NCI-H1048 (cell line): ENCODE measurements around the gene TMEM231.
A peak's percentile ranks its signal among the peaks of the same experiment; 100 is the strongest.
"Not testable (repeated sequence)": the region's sequence is repeated elsewhere in the genome, so short reads cannot be mapped to it uniquely, and the experiment has no call there.

Source experiments
- DNase-seq: peaks from one replicate; lab custom pipeline; 2025; lab: John Stamatoyannopoulos, UW

TMEM231 gene

GRCh38 chr16:75566758-75567255 lies 10.8 kb upstream of the TMEM231 start:
- DNase-seq = no peak

- peak; percentile 32 for DNase-seq
Observed at GRCh38 chr16:75566040-75566757, 10.1 kb upstream of the TMEM231 start, which contains the start of gene GABARAPL2. Gene GABARAPL2, plus strand, starts transcription at chr16:75566379. Its CDS starts 108 bp downstream, at chr16:75566487.

- DNase-seq = no peak
Observed at GRCh38 chr16:75565640-75566039, 9.6 kb upstream of the TMEM231 start.

- DNase-seq = no peak
Observed at GRCh38 chr16:75559564-75560372, 3.7 kb upstream of the TMEM231 start.

- no peak for DNase-seq
Observed at GRCh38 chr16:75558846-75559401, 2.9 kb upstream of the TMEM231 start.

GRCh38 chr16:75556431-75556950 lies 439 bp upstream of the TMEM231 start:
- no peak for DNase-seq

- DNase-seq = peak; percentile 25
Observed at GRCh38 chr16:75555213-75555706, 792 bp downstream of the TMEM231 start.

GRCh38 chr16:75552951-75553350 lies 3.1 kb downstream of the TMEM231 start:
- no peak for DNase-seq

- no peak for DNase-seq
Observed at GRCh38 chr16:75550211-75550662, 5.8 kb downstream of the TMEM231 start.

GRCh38 chr16:75548456-75548855 lies 7.6 kb downstream of the TMEM231 start:
- DNase-seq = not testable (repeated sequence)

- no peak for DNase-seq
Observed at GRCh38 chr16:75546293-75546692, 9.8 kb downstream of the TMEM231 start.

GRCh38 chr16:75545879-75546278 lies 10.2 kb downstream of the TMEM231 start:
- not testable (repeated sequence) for DNase-seq

GRCh38 chr16:75542462-75542861 lies 13.6 kb downstream of the TMEM231 start:
- DNase-seq = not testable (repeated sequence)

GRCh38 chr16:75541236-75541635 lies 14.8 kb downstream of the TMEM231 start:
- no peak for DNase-seq

- not testable (repeated sequence) for DNase-seq
Observed at GRCh38 chr16:75538882-75539565, 17.0 kb downstream of the TMEM231 start.

GRCh38 chr16:75537776-75538175 lies 18.3 kb downstream of the TMEM231 start:
- DNase-seq = no peak

- DNase-seq = no peak
Observed at GRCh38 chr16:75535901-75536300, 20.2 kb downstream of the TMEM231 start, which contains the start of gene CHST5. Gene CHST5, minus strand, starts transcription at chr16:75536108. Its CDS starts 5,724 bp downstream, at chr16:75530384.

GRCh38 chr16:75535211-75535843 lies 20.7 kb downstream of the TMEM231 start:
- no peak for DNase-seq

GRCh38 chr16:75534560-75535205 lies 21.4 kb downstream of the TMEM231 start:
- DNase-seq = no peak

GRCh38 chr16:75532791-75533190 lies 23.3 kb downstream of the TMEM231 start:
- no peak for DNase-seq
